SJSA1 (cell line): ENCODE data around the gene PIP5KL1. TPM values are rescaled to one million over a fixed set of nuclear protein-coding genes. Genes with fewer than 3 reads are reported as not detected.
A peak's percentile ranks its signal among the peaks of the same experiment; 100 is the strongest.

Source experiments
- DNase-seq, 2 experiments: peaks; one replicate each; pipeline ENCODE4 v3.0.0-alpha.2; 2015 to 2020; ENCODE audit warnings: low spot score in 2 of 2, low read depth in 1 of 2
- H3K27ac ChIP-seq: fragments of 250-450 bp; sonication (Bioruptor Pico); 2 replicates; pipeline ENCODE4 v1.5.1; 2020; ENCODE audit warnings: mild to moderate bottlenecking, moderate library complexity
- H3K27me3 ChIP-seq: fragments of 250-450 bp; sonication (Bioruptor Pico); replicated peaks from 2 replicates; pipeline ENCODE4 v1.5.1; 2020; ENCODE audit warnings: mild to moderate bottlenecking, moderate library complexity
- H3K36me3 ChIP-seq: fragments of 250-450 bp; sonication (Bioruptor Pico); 2 replicates; pipeline ENCODE4 v1.5.1; 2020; ENCODE audit warnings: mild to moderate bottlenecking
- H3K4me1 ChIP-seq: fragments of 250-450 bp; sonication (Bioruptor Pico); replicated peaks from 2 replicates; pipeline ENCODE4 v1.6.1; 2021; ENCODE audit warnings: mild to moderate bottlenecking
- H3K4me3 ChIP-seq: fragments of 250-450 bp; sonication (Bioruptor Pico); 2 replicates; pipeline ENCODE4 v1.5.1; 2020; ENCODE audit warnings: mild to moderate bottlenecking
- H3K9me3 ChIP-seq: fragments of 250-450 bp; sonication (Bioruptor Pico); replicated peaks from 2 replicates; pipeline ENCODE4 v1.5.1; 2020; ENCODE audit warnings: mild to moderate bottlenecking
- total RNA-seq: library from RNA; depleted of rRNA; stranded (reverse); fragments of >200 nt; shearing (Covaris generic); gene quantifications from 2 replicates; pipeline ENCODE4 v1.2.3, GENCODE V29; 2014; rRNA removed

Gene PIP5KL1, protein sequence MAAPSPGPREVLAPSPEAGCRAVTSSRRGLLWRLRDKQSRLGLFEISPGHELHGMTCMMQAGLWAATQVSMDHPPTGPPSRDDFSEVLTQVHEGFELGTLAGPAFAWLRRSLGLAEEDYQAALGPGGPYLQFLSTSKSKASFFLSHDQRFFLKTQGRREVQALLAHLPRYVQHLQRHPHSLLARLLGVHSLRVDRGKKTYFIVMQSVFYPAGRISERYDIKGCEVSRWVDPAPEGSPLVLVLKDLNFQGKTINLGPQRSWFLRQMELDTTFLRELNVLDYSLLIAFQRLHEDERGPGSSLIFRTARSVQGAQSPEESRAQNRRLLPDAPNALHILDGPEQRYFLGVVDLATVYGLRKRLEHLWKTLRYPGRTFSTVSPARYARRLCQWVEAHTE
- total RNA-seq: 1.6 and 18.4 TPM in 2 replicates

DNA sequence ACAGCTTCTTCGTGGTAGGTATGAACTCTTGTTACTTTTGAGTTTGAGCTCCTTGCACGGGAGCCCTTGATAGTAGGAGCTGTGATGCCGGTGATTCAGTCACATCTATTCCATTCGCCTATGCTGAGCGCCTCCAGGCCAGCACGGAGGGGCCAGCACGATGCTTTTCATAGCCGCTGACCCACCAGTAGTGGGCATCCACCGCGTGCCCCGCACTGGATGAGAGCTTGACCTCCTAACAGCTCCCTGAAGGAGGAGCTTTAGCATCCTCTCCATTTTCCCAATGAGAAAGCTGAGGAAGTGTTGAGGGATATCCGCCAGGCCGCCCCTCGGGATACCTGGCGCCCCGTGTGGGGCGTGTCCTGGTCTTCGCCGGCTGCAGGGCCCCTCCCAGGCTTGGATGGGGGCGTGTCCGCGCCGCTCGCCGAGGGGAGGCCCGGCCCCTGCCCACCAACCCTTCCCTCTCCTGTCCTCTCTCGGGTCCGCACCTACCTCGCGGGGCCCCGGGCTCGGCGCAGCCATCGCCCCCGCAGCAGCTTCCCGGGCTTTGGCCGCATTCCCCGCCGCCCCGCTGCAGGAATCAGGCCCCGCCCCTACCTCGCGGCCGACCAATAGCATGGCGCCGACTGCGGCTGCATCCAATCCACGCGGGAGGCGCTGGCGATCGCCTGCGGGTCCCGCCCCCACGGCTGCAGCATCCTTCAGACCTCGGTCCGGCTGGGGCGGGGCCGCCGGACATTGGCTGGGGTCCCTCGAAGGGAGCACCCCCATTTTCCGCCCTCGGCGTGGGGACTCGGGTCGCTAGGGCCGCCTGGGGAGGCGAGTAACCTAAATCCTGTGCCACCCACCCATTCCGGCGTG is at the start of gene PIP5KL1:
Gene PIP5KL1 (minus strand): TSS at position 547 of the 861 bp plus-strand sequence. CDS start 25 bp downstream, at position 522.
- Histone ChIP-seq H3K27ac (peak within 1 kb of the TSS; percentile 52), H3K36me3 (peaks cover 9% of the 10 kb centered on the region), H3K4me1 (peaks cover 36% of the 10 kb centered on the region), H3K9me3 (no peaks in the 10 kb centered on the region), H3K4me3 (peak within 1 kb of the TSS; percentile 45), H3K27me3 (no peaks in the 10 kb centered on the region)
- peak; percentile 81 to 83 for DNase-seq

DNA sequence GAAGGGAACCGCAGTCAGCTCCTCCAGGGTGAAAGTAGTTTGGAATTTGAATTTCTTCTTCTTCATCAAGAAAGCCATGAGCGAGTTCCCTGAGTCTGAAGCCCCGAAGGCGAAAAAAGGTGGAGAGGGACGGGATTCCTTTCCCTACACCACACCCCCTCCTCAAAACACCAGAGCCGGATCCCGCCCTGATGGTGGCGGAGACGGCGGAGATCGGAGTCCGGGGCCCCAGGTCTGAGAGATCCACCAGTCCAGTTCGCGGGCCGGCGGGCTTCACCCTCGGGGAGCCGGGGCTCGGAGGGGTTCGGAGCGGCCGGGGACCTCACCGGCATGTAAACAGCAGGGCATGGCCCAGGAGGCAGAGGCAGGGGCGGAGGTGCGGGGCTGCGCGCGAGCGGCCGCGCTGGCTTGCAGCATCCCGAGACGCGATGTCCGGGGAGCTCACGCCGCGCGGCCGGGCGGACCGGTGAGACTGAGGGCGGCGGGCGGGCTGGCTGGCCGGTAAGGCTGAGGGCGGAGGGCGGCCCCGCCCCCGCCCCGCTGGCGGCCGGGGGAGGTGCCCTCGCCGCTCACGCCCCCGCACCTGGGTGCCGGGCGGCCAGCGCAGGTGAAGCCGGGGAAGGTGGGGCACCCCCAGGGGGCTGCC is 49.6 kb upstream of the PIP5KL1 start:
- Histone ChIP-seq H3K27me3 (no peaks in the 10 kb centered on the region), H3K9me3 (peaks cover 3% of the 10 kb centered on the region; the same call in 1 of the 2 replicates), H3K36me3 (peaks cover 12% of the 10 kb centered on the region), H3K4me1 (peaks cover 49% of the 10 kb centered on the region), H3K27ac (no peak overlapping the region), H3K4me3 (peak overlapping the region; percentile 98)
- peak in 1 of 2 experiments; percentile 35 for DNase-seq

DNA sequence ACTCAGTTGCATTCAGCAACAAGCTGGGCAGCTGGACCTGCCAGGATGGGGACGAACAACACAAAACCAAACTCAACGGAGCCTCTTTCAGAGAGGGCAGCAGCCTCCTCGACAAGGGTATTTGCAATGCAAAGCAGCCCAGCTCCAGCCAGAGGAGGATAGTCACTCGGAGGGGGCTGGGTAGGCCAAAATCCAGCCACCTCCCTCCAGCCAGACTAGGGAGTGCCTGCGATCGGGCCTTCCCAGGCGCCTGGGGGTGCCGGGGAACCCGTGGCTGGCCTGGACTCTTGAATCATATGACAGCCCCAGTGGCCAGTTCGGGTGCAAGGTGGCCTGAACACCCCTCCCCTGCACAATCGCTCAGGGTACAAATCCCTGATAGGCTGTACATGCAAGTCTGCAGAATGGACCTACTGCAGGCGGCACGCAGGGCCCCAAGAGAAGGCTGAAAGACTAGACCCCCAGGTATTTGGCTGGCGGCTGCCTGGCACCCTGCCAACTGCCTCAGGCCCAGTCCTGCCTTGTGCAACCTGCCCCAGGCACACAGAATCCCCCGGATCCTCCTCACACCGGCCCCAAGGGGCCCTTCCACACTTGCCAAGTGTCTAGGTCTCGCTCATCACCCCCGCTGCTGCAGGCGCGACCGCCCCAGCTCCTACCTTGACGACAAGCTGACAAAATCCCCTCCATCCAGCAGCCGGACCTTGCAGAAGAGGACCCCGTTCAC is 48.9 kb upstream of the PIP5KL1 start:
- peaks cover 54% of the 10 kb centered on the region for H3K4me1 ChIP-seq
- peak overlapping the region; percentile 98 for H3K4me3 ChIP-seq
- H3K27me3 ChIP-seq: no peaks in the 10 kb centered on the region
- no peak overlapping the region for H3K27ac ChIP-seq
- peak in 1 of 2 experiments; percentile 57 for DNase-seq
- peaks cover 3% of the 10 kb centered on the region; the same call in 1 of the 2 replicates for H3K9me3 ChIP-seq
- H3K36me3 ChIP-seq: peaks cover 12% of the 10 kb centered on the region

DNA sequence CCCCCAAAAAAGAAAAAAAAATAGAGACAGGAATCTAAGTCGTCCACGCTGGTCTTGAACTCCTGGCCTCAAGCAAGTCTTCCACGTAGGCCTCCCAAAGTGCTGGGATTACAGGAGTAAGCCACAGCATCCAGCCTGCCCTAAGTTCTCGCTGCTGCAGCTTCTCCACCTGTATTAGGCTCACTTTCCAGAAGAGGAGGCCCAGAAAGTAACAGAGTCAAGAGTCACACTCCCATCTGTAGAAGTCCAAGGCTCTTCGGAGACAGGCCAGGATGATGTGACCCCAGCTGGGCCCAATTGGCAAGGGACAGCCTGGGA is 48.4 kb upstream of the PIP5KL1 start:
- H3K27ac ChIP-seq: no peak overlapping the region
- DNase-seq: no peak
- peaks cover 54% of the 10 kb centered on the region for H3K4me1 ChIP-seq
- no peaks in the 10 kb centered on the region for H3K27me3 ChIP-seq
- peak overlapping the region; percentile 98 for H3K4me3 ChIP-seq
- H3K9me3 ChIP-seq: peaks cover 3% of the 10 kb centered on the region; the same call in 1 of the 2 replicates
- H3K36me3 ChIP-seq: peaks cover 12% of the 10 kb centered on the region

DNA sequence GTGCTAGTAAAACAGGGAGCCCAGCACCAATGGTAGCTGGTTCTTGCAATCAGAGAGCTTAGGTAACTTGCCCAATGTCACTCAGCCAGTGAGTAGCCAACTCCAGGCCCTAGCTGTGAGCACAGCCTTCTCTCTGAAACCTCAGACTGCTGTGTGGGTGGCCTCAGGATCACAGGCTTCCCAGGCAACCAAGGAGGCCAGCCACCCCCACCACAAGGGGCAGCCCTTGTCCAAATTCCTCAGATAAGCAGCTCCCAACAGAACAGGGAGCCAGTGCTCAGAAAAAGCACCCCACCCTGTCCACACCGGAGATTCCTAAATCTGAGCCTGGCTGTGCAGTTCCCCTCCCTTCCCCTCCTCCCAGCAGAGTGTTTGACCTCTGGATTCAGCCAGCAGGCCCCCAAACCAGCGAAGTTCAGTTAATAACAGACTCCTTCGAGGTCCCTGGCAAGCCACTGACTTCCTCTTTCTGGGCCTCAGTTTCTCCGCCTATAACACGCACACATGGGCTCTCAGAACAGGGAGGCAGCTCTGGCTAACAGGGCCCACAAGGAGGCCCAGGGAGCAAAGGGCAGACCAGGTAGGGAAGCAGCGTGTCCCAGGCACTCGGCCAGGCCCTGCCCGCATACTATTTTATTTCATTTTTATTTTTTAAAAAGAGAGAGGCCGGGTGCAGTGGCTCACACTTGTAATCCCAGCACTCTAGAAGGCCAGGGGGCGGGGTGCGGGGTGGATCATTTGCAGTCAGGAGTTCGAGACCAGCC is 47.5 kb upstream of the PIP5KL1 start:
- peak; percentile 81 to 93 for DNase-seq
- peak overlapping the region; percentile 6; the same call in 1 of the 2 replicates for H3K4me3 ChIP-seq

DNA sequence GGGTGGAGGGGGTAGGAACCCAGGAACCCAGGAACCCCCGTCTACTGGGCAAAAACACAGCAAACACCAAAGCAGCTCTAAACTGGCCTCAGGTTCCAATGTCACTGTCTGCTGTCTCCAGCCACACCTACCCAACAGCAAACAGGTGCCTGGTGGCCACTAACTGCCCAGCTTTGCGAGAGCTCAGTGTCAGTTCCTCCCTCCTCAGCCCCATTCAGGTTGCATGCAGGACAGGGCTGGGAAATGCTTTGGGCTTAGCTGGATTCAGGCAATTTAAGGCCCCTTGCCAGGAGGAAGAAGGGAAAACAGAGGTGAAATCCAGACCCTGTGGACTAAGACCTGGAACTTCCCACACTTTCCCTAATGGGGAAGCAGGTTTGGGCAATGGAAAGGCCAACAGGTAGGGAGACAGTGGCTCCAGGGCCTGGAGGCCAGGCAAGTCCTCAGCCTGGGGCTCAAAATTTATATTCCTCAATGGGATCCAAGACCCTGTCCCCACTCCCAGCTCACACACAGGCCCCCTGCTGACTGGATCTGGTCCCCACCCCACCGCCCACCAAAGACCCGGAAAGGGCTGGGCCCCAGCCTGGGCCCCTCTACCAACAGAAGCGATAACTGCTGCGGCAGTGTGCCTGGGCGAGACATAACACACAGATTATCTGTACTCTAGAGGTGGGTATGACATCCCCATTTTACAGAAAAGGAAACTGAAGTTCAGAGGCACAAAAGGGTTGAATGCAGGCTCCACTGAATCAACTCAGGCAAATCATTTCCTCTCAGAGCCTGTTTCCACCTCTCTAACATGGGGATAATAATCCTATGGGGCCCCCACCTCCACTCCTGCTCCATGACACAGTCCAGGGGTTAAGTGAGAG is 46.7 kb upstream of the PIP5KL1 start:
- no peak for DNase-seq
- Histone ChIP-seq H3K36me3 (peaks cover 12% of the 10 kb centered on the region), H3K27me3 (no peaks in the 10 kb centered on the region), H3K4me3 (no peak overlapping the region; the same call in 1 of the 2 replicates), H3K27ac (peak overlapping the region; percentile 45), H3K4me1 (peaks cover 43% of the 10 kb centered on the region), H3K9me3 (peaks cover 3% of the 10 kb centered on the region; the same call in 1 of the 2 replicates)

More for the DNA sequence above, 47.5 kb upstream of the PIP5KL1 start:
- Histone ChIP-seq H3K4me1 (peaks cover 51% of the 10 kb centered on the region), H3K9me3 (peaks cover 3% of the 10 kb centered on the region; the same call in 1 of the 2 replicates), H3K27ac (peak overlapping the region; percentile 45), H3K27me3 (no peaks in the 10 kb centered on the region), H3K36me3 (peaks cover 12% of the 10 kb centered on the region)

DNA sequence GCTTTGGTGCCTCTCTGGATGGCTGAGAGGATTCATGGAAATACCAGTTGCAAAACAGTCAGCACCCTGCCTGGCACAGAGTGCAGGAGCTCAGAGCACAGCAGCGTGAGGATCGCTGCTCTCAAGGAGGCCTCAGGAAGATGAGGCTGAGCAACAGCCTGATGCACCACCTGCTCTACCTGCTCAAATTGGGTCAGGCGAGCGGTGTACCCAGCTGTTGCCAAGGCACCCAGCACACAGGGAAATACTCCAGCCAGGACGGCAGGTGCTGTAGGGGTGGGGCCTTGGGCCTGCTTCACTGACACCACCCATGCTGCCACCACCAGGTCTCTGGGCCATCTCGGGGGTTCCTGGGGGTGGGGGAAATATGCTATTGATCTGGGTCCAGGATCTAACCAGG is 45.9 kb upstream of the PIP5KL1 start:
- no peak overlapping the region for H3K4me3 ChIP-seq
- H3K4me1 ChIP-seq: peaks cover 39% of the 10 kb centered on the region
- peaks cover 3% of the 10 kb centered on the region; the same call in 1 of the 2 replicates for H3K9me3 ChIP-seq
- no peaks in the 10 kb centered on the region for H3K27me3 ChIP-seq
- H3K36me3 ChIP-seq: peaks cover 12% of the 10 kb centered on the region
- no peak for DNase-seq
- H3K27ac ChIP-seq: no peak overlapping the region

DNA sequence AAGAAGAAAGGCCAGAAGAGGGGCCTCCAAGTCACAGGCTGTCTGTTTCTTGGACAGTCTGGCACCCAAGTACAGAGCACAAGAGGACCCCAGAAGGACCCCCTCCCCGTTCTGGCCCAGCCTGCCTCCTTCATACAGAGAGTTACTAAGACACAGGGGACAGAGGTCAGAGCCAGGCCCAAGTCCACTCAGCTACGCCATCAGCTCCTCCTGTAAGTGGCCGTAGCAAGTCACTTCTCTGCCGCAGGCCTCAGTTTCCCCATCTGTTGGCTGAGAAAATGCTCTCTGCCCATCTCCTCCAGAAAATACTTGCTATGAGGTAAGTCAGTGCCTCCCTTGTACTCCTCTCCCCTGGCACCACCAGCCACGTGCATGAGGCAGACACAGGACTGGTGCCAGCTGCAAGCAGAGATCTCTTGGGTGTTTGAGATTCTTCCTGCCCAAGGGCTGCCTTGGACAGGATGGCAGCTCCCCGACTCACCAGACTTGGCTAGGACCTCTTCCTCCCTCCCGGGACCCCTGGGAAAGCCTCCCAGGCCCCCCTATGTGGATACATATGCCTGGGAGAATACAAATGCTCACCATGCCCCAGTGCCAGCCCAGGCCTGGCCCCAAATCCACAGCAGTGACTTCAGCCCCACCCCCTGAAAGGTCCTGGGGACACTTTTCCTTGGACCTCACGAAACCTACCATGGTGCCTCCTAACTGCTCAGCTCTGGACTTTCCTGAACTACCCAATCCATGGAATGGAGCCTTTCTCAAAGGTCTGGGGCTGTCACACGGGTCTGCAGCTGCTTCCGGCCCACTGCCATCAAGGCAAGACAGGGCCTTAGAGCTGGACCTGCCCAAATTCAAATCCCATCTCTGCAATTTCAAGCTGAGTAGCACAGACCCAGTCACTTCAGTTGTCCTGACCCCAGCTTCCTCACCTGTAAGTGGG is 45.1 kb upstream of the PIP5KL1 start:
- H3K27ac ChIP-seq: no peak overlapping the region
- no peaks in the 10 kb centered on the region for H3K27me3 ChIP-seq
- peaks cover 2% of the 10 kb centered on the region; the same call in 1 of the 2 replicates for H3K9me3 ChIP-seq
- H3K4me3 ChIP-seq: no peak overlapping the region
- H3K36me3 ChIP-seq: peaks cover 10% of the 10 kb centered on the region
- no peak for DNase-seq
- H3K4me1 ChIP-seq: peaks cover 35% of the 10 kb centered on the region

DNA sequence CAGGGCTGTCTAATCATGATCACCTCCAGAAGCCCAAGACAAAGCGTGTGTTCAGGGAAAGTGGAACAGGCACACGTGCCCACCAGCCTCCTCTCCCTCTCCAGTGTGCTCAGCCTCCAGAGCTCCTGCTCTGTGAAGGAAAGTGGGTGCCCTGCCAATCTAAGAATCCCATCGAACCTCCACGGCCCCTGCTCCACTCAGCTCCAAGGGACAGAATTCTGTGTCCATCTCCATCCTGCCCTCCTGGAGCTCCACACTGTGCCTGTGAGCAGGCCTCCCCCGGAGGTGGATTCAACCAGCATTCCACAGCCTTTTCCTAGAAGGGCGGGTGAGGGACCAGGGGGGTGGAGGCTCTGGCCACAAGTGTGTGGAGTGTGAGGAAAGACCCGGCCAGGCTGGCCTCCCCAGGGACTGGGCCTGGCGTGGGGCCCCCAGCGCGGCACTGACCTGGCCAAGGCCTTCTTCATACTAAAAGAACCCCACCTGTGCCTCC is 44.2 kb upstream of the PIP5KL1 start:
- Histone ChIP-seq H3K36me3 (peaks cover 8% of the 10 kb centered on the region), H3K27me3 (no peaks in the 10 kb centered on the region), H3K4me1 (peaks cover 35% of the 10 kb centered on the region), H3K4me3 (no peak overlapping the region), H3K27ac (no peak overlapping the region), H3K9me3 (no peaks in the 10 kb centered on the region)
- no peak for DNase-seq

DNA sequence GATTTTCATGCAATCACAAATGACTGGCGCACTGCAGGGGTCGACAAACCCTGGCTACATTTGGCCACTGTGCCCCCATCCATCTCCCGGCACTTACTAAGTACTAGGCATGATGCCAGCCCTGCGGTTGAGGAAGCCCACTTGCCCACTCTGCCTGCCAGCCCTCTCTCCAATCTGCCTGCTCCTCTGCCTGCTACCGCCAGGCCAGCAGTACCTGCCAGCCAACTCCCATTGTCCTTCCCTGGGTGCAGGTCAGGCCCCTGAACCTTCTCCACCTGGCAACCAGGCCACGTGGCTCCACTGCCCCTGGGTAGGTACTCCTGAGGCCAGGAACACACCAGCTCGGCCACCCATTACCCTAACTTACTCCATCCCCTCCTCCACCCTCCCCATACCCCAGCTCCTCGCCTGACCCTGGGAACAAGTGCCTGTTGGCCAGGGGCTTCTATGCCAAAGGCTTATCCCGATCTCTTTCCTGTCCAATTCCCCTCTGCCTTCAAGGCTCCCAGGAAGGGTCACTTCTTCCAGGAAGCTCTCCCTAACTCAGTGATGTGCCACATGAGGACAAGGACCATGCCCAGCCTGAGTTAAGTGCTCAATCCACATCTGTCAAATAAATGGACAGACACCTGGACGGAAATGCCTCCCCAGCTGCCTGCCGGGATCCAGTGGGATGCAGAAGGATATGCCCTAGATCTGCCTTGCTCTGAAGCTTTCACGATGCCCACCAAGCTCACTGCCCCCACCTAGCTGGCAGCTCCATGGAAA is 43.6 kb upstream of the PIP5KL1 start:
- H3K4me3 ChIP-seq: no peak overlapping the region
- H3K4me1 ChIP-seq: peaks cover 32% of the 10 kb centered on the region
- H3K27ac ChIP-seq: no peak overlapping the region

More for the DNA sequence above, 43.6 kb upstream of the PIP5KL1 start:
- H3K27me3 ChIP-seq: no peaks in the 10 kb centered on the region
- H3K9me3 ChIP-seq: no peaks in the 10 kb centered on the region
- no peak for DNase-seq
- H3K36me3 ChIP-seq: peaks cover 8% of the 10 kb centered on the region
